GM12872 (cell line): ENCODE measurements around the gene FAM193B.

Experiments used
- TF ChIP-seq, protein P1 (sequence below): IDR thresholded peaks from 3 replicates; pipeline ENCODE4 v1.5.1; 2011; ENCODE audit warnings: low read depth, mild to moderate bottlenecking, low read length, moderate library complexity; ENCODE audit not compliant: insufficient read depth

FAM193B gene

DNA sequence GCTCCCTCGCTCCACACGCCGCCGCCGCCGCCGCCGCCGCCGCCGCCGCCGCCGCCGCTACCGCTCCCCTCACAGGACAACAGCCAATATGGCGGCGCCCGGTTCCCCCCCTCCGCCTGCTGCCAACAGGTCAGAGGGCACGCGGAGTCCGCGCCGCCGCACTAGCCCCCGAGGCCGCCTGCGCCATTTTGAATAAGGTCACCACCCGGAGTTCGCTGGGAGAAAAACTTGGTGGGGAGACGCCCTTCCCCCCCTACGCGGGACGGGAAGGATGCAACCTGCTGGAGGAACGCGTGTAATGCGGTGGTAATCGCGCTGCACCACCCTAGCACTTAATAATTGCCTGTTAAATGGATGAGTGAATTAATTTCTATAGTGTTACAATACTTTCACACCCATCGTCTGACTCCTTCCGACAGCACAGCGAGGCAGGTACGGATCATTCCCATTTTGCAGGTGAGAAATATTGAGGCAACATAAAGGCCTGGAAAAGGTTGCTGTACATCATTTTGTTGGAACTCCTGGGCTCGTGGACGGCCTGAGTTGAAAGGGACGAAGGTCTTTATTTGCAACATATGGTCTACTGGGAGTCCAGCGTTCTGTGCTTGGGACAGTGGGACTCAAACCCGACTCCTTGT lies at the start of gene FAM193B:
FAM193B (minus strand) TSS at position 90 of the 638 bp plus-strand sequence. CDS start 105 bp downstream, outside the sequence.
- TF ChIP-seq, protein P1, sequence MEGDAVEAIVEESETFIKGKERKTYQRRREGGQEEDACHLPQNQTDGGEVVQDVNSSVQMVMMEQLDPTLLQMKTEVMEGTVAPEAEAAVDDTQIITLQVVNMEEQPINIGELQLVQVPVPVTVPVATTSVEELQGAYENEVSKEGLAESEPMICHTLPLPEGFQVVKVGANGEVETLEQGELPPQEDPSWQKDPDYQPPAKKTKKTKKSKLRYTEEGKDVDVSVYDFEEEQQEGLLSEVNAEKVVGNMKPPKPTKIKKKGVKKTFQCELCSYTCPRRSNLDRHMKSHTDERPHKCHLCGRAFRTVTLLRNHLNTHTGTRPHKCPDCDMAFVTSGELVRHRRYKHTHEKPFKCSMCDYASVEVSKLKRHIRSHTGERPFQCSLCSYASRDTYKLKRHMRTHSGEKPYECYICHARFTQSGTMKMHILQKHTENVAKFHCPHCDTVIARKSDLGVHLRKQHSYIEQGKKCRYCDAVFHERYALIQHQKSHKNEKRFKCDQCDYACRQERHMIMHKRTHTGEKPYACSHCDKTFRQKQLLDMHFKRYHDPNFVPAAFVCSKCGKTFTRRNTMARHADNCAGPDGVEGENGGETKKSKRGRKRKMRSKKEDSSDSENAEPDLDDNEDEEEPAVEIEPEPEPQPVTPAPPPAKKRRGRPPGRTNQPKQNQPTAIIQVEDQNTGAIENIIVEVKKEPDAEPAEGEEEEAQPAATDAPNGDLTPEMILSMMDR: 0 out of 3 replicates have a peak, but pooled peaks have one; percentile 21

DNA sequence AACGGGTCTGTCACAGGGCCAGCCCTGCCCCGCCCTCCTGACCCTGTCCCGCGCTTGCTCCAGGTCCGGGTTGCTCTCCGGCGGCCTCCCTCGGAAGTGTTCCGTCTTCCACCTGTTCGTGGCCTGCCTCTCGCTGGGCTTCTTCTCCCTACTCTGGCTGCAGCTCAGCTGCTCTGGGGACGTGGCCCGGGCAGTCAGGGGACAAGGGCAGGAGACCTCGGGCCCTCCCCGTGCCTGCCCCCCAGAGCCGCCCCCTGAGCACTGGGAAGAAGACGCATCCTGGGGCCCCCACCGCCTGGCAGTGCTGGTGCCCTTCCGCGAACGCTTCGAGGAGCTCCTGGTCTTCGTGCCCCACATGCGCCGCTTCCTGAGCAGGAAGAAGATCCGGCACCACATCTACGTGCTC lies 49.8 kb upstream of the FAM193B start:
- TF ChIP-seq, protein P1: no peak

DNA sequence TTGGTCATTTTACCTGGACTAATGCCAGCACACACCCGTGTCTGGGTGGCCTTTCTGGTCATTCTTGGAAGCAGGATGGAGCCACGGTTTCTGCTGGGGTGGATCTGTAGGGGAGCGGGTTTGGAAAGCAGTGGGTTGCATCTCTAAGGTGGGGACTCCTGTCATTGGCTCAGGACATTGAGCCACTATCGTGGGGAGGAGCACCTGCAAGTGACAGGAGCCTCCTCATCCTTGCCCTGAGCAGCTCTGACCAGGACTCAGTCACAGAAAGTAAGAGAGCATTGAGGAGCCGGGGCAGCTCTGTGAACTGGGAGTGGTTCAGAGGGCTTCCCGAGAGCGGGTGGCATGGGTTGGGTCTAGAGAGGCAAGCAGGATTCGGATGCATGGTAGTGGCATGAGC lies 49.3 kb upstream of the FAM193B start:
- TF ChIP-seq, protein P1: no peak

DNA sequence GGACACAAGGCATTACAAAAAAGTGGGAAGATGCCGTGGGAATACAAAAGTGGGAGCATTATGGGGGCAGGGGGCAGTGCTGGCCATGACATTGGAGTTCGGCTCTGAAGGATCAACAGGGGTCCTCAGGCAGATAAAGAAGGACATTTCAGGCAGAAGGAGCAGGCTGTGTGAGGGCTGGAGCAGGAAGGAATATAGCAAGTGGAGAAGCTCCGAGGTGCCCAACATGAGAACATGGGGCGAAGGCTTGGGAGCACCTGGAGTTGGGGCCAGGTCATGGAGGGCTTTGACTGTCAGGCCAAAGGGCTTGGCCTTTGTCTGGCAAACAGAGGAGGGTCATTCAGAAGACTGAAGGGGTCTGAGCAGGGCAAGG lies 48.1 kb upstream of the FAM193B start:
- TF ChIP-seq, protein P1: no peak

DNA sequence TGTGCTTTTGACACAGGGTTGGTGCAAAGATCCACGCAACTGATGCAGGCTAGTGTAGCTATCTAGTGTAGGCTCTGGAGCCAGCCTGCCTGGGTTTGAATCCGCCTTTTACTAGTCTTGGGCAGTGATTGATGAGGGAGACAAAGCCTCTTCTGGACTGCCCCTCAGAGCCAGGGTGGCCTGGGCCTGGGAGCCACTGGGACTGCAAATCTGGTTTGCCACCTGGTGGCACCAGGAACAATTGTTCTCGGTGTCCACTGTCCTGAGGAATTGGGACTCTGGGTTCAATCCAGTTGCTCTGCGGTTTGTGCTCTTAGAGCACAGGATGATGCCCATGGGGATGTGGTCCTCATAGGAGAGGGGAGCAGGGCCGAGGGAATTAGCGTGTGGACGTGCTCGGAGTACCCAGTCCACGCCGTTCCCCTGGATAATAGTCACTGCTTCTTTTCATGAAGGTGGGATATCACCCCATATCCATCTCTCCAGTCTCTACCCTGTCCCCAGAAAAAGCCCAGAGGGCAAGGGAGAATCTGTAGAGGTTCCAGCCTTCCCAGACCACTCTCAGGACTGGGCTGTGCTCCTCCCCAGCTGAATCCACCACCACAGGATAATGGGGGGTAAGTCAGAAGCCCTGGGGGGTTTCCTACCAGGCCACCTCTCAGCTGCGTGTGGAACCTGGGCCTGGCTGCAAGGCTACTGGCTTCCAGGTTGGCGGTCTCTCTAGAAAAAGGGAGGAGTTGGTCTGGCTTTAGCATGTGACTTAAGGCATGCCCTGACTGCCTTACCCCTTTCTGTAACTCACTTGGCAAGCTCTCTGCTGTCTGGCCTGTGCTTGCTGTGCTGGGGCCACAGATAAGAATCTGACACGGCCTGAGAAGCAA lies 47.5 kb upstream of the FAM193B start:
- TF ChIP-seq, protein P1: no peak

DNA sequence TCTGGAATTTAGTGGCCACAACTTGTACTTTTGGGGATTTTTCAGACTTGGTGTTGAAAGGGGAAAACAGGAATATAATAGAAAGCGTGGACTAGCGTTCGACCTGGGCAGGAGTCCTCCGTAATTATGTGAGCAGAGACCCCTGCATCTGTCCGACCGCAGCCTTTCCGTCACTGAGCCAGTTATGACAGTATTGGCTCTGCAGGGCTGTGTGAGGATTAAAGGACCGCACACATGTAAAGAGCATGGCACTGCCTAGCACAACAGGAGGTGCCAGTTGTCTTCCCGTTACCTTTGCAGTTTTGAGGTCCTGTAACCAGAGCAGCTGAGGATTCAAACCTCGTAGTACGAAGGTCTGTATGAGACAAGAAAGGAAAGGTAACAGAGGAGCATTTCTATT lies 46.8 kb upstream of the FAM193B start:
- TF ChIP-seq, protein P1: no peak

DNA sequence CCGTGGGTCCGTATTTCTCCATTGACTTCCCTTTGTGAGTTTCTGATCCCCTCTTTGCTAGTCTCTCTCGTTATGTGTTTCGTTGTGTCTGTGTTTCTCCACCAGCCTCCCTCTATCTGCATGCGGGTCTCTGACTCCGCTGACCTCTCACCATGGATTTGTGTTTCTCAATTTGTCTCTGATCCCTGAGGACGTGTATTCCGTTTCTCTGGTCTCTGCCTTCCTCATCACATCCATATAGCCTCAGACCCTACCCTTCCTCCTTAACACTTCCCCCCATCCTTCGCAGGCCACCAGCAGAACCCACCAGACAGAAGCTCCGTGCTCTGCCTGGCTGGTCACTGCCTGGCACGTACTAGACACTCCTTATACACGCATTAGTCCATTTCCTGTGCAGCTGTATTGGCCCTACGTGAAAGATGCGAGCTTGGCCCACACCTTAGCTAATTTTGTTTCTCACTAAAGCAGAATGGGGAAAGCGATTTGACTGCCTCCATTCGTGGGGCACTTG lies 46.2 kb upstream of the FAM193B start:
- TF ChIP-seq, protein P1: no peak
